ENCODE data around the gene STIP1.

The STIP1 gene

GRCh38 chr11:64232182-64232966 is 46.4 kb downstream of the STIP1 start:
- no peaks in the 10 kb centered on the region for H3K27me3 ChIP-seq (replicated peaks)
- no peak for TF ChIP-seq CTCF (IDR thresholded peaks at IDR 0.05; ENCODE audit: low read depth, low read length, missing control alignments)
- no peak for DNase-seq
- no peak overlapping the region for H3K4me3 ChIP-seq (ENCODE audit: low read depth, low read length)
- in situ Hi-C loops (cut with HindIII; ENCODE audit: low pct_ligation_motif_present, low sequenced_read_pairs) = no loop called here
- H3K27ac ChIP-seq = no peak overlapping the region
- no peaks in the 10 kb centered on the region for H3K36me3 ChIP-seq (replicated peaks)

GRCh38 chr11:64232967-64233315 is 47.0 kb downstream of the STIP1 start:
- Histone ChIP-seq H3K27ac (no peak overlapping the region), H3K27me3 (replicated peaks) (no peaks in the 10 kb centered on the region), H3K4me3 (ENCODE audit: low read depth, low read length) (no peak overlapping the region), H3K36me3 (replicated peaks) (peaks cover 4% of the 10 kb centered on the region)
- DNase-seq = no peak
- no peak for TF ChIP-seq CTCF (IDR thresholded peaks at IDR 0.05; ENCODE audit: low read depth, low read length, missing control alignments)
- in situ Hi-C loops (cut with HindIII; ENCODE audit: low pct_ligation_motif_present, low sequenced_read_pairs) = no loop called here

GRCh38 chr11:64233913-64234586 is 48.1 kb downstream of the STIP1 start, which contains the start of gene VEGFB:
TSS of gene VEGFB (plus strand) at chr11:64234584. CDS start at chr11:64234834, 250 bp downstream.
- Histone ChIP-seq H3K27ac (no peak within 1 kb of the TSS), H3K27me3 (replicated peaks) (no peaks in the 10 kb centered on the region), H3K4me3 (ENCODE audit: low read depth, low read length) (peak within 1 kb of the TSS; percentile 63), H3K36me3 (replicated peaks) (peaks cover 7% of the 10 kb centered on the region)
- no peak for DNase-seq
- in situ Hi-C loops (cut with HindIII; ENCODE audit: low pct_ligation_motif_present, low sequenced_read_pairs) = no loop called here
- no peak for TF ChIP-seq CTCF (IDR thresholded peaks at IDR 0.05; ENCODE audit: low read depth, low read length, missing control alignments)

DNA sequence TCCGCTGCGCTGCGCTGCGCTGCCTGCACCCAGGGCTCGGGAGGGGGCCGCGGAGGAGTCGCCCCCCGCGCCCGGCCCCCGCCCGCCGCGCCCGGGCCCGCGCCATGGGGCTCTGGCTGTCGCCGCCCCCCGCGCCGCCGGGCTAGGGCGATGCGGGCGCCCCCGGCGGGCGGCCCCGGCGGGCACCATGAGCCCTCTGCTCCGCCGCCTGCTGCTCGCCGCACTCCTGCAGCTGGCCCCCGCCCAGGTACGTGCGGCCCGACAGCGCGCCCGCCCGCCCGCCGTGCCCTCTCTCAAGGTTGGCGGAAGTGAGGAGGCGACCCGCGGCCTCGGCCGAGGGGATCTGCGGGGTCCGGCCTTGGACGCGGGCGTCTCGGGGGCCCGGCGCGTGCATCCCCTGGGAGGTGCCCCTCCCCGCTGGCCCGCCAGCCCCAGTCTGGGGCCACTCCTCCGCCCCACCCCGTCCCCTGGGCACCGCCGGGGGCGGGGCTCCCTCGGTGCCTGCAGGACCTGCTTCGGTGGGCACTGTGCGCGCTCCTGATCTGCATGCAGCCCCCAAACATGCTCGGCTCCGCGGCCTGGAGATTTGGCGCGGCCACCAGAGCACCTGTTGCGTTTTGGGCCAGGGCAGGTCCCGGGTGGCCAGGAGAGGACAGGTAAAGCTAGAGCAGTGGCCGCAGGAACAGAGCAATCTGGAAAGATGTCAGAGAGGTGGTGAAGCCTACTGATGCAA is 48.8 kb downstream of the STIP1 start:
- Histone ChIP-seq H3K27me3 (replicated peaks) (no peaks in the 10 kb centered on the region), H3K36me3 (replicated peaks) (peaks cover 7% of the 10 kb centered on the region), H3K27ac (no peak overlapping the region), H3K4me3 (ENCODE audit: low read depth, low read length) (peak overlapping the region; percentile 63)
- no peak for DNase-seq
- in situ Hi-C loops (cut with HindIII; ENCODE audit: low pct_ligation_motif_present, low sequenced_read_pairs) = no loop called here
- no peak for TF ChIP-seq CTCF (IDR thresholded peaks at IDR 0.05; ENCODE audit: low read depth, low read length, missing control alignments)

DNA sequence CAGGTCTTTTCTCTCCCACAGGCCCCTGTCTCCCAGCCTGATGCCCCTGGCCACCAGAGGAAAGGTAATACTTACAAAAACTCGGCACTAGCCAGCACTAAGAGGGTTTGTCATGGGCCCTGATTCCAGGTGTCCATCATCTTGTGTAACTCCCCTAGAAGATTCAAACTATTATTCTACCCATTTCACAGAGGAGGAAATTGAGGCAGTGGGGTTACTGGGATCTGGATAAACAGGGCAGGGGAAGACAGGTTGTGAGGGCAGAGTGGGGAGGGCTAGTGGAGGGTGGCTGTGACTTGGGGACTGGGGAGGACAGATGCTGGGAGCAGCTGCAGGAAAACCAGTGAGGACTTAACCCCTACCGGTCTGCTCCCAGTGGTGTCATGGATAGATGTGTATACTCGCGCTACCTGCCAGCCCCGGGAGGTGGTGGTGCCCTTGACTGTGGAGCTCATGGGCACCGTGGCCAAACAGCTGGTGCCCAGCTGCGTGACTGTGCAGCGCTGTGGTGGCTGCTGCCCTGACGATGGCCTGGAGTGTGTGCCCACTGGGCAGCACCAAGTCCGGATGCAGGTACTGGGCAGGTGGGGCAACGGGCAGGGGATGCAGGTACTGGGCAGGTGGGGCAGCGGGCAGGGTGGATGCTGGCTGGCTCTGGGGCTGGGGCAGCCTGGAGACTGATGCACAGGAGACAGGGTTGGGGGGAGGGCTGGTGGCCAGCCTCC is 49.6 kb downstream of the STIP1 start:
- TF ChIP-seq CTCF (IDR thresholded peaks at IDR 0.05; ENCODE audit: low read depth, low read length, missing control alignments) = no peak
- in situ Hi-C loops (cut with HindIII; ENCODE audit: low pct_ligation_motif_present, low sequenced_read_pairs) = no loop called here
- peak overlapping the region; percentile 63 for H3K4me3 ChIP-seq (ENCODE audit: low read depth, low read length)
- H3K36me3 ChIP-seq (replicated peaks) = peaks cover 7% of the 10 kb centered on the region
- H3K27me3 ChIP-seq (replicated peaks) = no peaks in the 10 kb centered on the region
- no peak overlapping the region for H3K27ac ChIP-seq
- no peak for DNase-seq
